Upper lobe of left lung (tissue), 4 donors: Measurements from ENCODE around the gene NDST3.

ENCODE experiments used
- CTCF ChIP-seq, 6 experiments: fragments of 450-650 bp in 4 of 6; fragments of 200-600 bp in 2 of 6; sonication (generic) in 2 of 6; IDR thresholded peaks; one replicate each; pipeline ENCODE4 v1.5.1; 2016 to 2019; ENCODE audit warnings: antibody characterized with exemption in 6 of 6
- POLR2A ChIP-seq, 4 donors: fragments of 450-650 bp; IDR thresholded peaks; one replicate each; pipeline ENCODE4 v1.5.1; 2016 to 2017; ENCODE audit warnings: antibody characterized with exemption in 4 of 4, mild to moderate bottlenecking in 2 of 4
- POLR2AphosphoS5 ChIP-seq, 2 donors: sonication (generic); formaldehyde crosslinking; IDR thresholded peaks; one replicate each; pipeline ENCODE4 v1.5.1; 2017; ENCODE audit warnings: antibody characterized with exemption in 2 of 2

GRCh38 chr4:118281611-118282442 is 247.5 kb downstream of the NDST3 start:
- TF ChIP-seq CTCF (IDR thresholded peaks at IDR 0.05), result no peak
- TF ChIP-seq POLR2AphosphoS5 (IDR thresholded peaks at IDR 0.05), result no peak
- no peak for TF ChIP-seq POLR2A (IDR thresholded peaks at IDR 0.05)
